Measurements from ENCODE around the gene SBF2.

The SBF2 gene

GRCh38 chr11:9732453-9732852, 561.6 kb downstream of the SBF2 start:
- no peak for DNase-seq

GRCh38 chr11:9731256-9731655, 562.8 kb downstream of the SBF2 start:
- no peak for DNase-seq

Measured in NCI-H1694 (cell line).